NCI-H69 (cell line): Measurements from ENCODE around the gene CYP26C1.

Experiments used
- DNase-seq: peaks from one replicate; lab custom pipeline; 2025; lab: John Stamatoyannopoulos, UW

Gene CYP26C1

GRCh38 chr10:93115661-93116383 lies 55.2 kb downstream of the CYP26C1 start:
- DNase-seq = peak; percentile 63
